Urinary bladder (tissue), 4 donors: ENCODE data around the gene HEXIM1. TPM values are rescaled to one million over a fixed set of nuclear protein-coding genes. Genes with fewer than 3 reads are reported as not detected.

Experiments
- DNase-seq: peaks from one replicate; pipeline ENCODE4 v3.0.0-alpha.2; 2015; ENCODE audit errors: extremely low spot score
- H3K27ac ChIP-seq: one replicate; pipeline ENCODE4 v1.5.1; 2013; ENCODE audit warnings: low read depth, mild to moderate bottlenecking, moderate library complexity
- H3K36me3 ChIP-seq: one replicate; pipeline ENCODE4 v1.6.1; 2013; ENCODE audit warnings: mild to moderate bottlenecking, moderate library complexity; ENCODE audit not compliant: insufficient read depth
- H3K4me1 ChIP-seq: one replicate; pipeline ENCODE4 v1.6.1; 2013; ENCODE audit warnings: mild to moderate bottlenecking, moderate library complexity; ENCODE audit not compliant: insufficient read depth
- H3K4me3 ChIP-seq: one replicate; pipeline ENCODE4 v1.5.1; 2013; ENCODE audit warnings: low read depth, low read length
- WGBS: extraction: QIAGEN DNeasy Blood & Tissue Kit; methylation state at CpG from one replicate; pipeline ENCODE4 v1.1.7; 2013; 5-methylcytosine and 5-hydroxymethylcytosine counted together
- polyA plus RNA-seq: library from polyadenylated mRNA; stranded (reverse); fragments of 200-250 nt; gene quantifications from one replicate; pipeline ENCODE4 v1.2.3, GENCODE V29; 2013
- total RNA-seq: library from RNA; depleted of rRNA; stranded (reverse); fragments of >200 nt; gene quantifications from one replicate; pipeline ENCODE4 v1.2.3, GENCODE V29; 2014
- donor health status: healthy with polysubstance abuse.
- donor health status: healthy.

Gene HEXIM1
- total and polyA plus RNA-seq, 2 donors = 19.2 to 22.0 TPM

DNA sequence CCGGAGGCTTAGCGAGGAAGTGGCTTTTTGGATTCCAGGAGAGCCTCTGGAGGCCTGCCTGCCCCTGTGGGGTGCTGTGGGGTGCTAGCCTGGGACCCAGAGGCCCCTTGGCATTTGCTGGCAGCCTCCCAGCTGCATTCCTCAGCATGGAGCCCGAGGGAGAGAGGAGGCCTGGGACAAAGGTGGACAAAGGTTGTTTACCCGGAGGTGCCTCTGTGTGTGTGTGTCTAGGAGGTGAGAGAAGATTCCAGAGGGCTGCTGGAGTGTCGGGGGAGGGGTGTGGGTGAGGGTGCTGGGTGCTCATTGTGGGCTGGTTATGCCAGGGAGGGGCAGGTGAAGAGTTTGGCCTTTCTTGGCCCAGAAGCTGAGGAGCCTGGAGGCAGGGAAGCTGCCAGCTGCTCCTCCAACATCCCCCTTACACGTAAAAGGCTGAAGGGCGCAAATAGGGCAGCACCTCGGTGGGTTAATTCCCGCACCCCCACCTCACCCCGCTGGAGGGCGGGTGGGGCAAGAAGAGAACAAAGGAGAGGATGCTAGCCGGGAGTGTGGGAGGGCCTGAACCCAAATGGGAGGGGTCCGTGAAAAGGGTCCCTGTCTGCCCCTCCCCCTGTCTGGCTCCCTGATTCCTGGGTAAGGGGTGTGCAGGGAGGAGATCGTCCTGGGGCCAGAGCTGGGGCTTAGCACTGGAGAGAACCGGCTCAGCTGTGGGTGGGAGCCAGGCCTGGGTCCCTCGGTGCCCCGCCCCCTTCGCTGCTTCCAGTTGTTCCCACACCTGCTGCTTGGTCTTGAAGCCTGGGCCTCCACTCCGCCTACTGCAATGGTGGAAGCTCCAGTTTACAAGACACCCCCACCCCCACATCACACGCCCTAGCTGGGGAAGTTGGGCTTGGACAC lies 23.3 kb downstream of the HEXIM1 start:
- Histone ChIP-seq H3K36me3 (no peaks in the 10 kb centered on the region), H3K4me1 (no peaks in the 10 kb centered on the region), H3K27ac (peak overlapping the region; percentile 94), H3K4me3 (peak overlapping the region; percentile 20)
- no peak for DNase-seq
- WGBS = 24% methylated on average over 20 of the region's 20 CpGs

DNA sequence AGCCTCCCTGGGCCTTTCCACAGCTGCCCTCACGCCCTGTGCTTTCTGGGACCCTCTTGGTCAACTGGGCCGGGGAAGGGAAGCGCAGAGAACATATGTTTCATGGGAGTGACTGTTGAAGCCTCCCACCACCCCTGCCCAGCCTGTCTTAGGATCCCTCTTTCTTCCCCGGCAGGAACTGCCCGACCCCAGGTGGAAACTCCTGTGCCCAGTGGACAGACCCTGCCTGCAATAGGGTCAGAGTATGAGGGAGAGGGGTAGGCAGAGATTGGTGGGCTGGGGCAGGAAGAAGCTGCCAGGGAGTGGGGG lies 23.9 kb downstream of the HEXIM1 start:
- WGBS = 55% methylated on average over 5 of the region's 5 CpGs

GRCh38 chr17:45172541-45173286 lies 24.4 kb downstream of the HEXIM1 start:
- Histone ChIP-seq H3K4me1 (no peaks in the 10 kb centered on the region), H3K27ac (peak overlapping the region; percentile 94)
- 33% methylated on average over 10 of the region's 10 CpGs for WGBS

More for the DNA sequence above, 23.9 kb downstream of the HEXIM1 start:
- DNase-seq = no peak
- H3K4me3 ChIP-seq = no peak overlapping the region
- no peaks in the 10 kb centered on the region for H3K4me1 ChIP-seq
- peak overlapping the region; percentile 94 for H3K27ac ChIP-seq
- no peaks in the 10 kb centered on the region for H3K36me3 ChIP-seq

DNA sequence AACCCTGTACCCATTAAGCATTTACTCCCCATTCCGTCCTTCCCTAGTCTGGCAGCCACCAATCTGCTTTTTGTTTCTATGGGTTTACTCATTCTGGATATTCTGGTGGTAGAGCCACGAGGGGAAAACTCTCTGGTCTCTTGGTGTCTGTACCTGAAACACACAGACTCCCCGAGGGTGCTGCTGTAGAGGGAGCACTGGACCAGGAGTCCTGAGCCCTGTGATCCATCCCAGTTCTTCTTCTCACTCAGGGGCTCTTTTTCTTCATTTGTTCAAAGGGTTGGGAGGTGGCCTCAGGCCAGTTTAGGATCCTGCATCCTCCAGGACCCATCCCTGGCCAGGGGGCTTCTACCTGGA lies 27.5 kb downstream of the HEXIM1 start:
- 74% methylated on average over 3 of the region's 3 CpGs for WGBS
- no peak overlapping the region for H3K4me3 ChIP-seq
- no peaks in the 10 kb centered on the region for H3K4me1 ChIP-seq
- no peak overlapping the region for H3K27ac ChIP-seq
- DNase-seq = no peak
- H3K36me3 ChIP-seq = no peaks in the 10 kb centered on the region

More at GRCh38 chr17:45172541-45173286, 24.4 kb downstream of the HEXIM1 start:
- no peak for DNase-seq
- Histone ChIP-seq H3K4me3 (no peak overlapping the region), H3K36me3 (no peaks in the 10 kb centered on the region)

DNA sequence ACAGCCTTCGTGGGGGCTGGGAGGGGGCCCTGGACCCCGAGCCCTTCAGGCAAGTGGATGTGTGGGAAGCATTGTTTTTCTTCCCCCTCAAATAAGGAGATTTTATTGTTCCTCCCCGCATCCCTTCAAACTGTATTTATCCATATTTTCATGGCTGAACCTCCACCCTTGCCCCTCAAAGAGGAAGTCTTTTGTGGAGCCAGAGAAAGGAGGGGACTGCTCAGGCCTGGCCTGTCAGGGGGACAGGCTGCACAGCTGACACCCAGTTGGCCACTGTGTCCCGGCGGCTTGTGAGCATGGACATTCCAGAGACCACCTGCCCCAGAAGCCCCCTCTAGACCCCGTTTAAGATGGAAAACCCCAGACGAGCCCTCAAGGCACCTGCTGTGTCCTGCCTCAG lies 29.3 kb downstream of the HEXIM1 start:
- DNase-seq = no peak
- Histone ChIP-seq H3K4me1 (no peaks in the 10 kb centered on the region), H3K4me3 (no peak overlapping the region), H3K27ac (no peak overlapping the region), H3K36me3 (no peaks in the 10 kb centered on the region)
- 83% methylated on average over 7 of the region's 7 CpGs for WGBS

GRCh38 chr17:45184144-45184543 lies 35.9 kb downstream of the HEXIM1 start:
- 94% methylated on average over 5 of the region's 5 CpGs for WGBS
- Histone ChIP-seq H3K36me3 (no peaks in the 10 kb centered on the region), H3K27ac (no peak overlapping the region), H3K4me1 (no peaks in the 10 kb centered on the region), H3K4me3 (no peak overlapping the region)
- no peak for DNase-seq

- WGBS = 50% methylated on average over 7 of the region's 7 CpGs
Observed at GRCh38 chr17:45186801-45187354, 38.6 kb downstream of the HEXIM1 start.

GRCh38 chr17:45189009-45189408 lies 40.7 kb downstream of the HEXIM1 start:
- 78% methylated on average over 2 of the region's 2 CpGs for WGBS
- Histone ChIP-seq H3K36me3 (no peaks in the 10 kb centered on the region), H3K4me1 (no peaks in the 10 kb centered on the region), H3K4me3 (no peak overlapping the region), H3K27ac (no peak overlapping the region)
- no peak for DNase-seq

More at GRCh38 chr17:45186801-45187354, 38.6 kb downstream of the HEXIM1 start:
- no peak overlapping the region for H3K27ac ChIP-seq
- H3K36me3 ChIP-seq = no peaks in the 10 kb centered on the region
- no peak for DNase-seq
- H3K4me3 ChIP-seq = no peak overlapping the region
- no peaks in the 10 kb centered on the region for H3K4me1 ChIP-seq

DNA sequence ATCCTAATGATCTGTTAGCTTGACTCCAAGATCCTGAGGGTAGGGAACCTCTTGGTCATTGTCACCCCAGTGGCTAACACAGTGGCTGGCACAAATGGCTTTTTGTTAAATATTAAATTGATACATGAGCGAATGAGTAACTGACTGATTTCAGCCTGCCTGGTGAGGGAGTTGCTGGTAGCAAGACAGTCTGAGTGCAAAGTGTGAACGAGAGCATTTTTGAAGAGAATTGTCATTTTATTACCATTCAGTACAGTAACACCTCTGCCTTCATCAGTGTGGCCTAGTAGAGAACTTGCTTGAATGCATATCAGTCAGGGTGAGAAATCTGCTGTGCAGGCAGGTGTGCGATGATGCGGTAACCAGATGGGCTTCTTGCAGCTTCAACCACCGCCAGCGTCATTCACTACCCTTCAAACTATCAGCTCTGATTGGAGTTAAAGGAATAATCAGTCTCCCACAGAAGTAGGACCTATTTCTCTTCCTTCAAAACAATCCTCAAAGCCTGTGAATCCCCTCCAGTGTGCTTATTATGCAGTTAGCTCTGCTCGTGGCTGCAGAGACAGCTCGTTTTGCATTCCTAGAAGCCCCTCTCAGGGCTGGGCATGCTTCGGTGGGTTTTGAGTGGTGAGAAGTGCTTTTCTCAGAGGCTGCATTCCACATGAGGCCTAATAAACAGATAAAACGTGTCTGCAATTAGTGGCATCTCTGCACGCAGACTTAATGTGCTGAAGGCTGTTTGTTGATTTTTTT lies 42.4 kb downstream of the HEXIM1 start:
- no peak for DNase-seq
- Histone ChIP-seq H3K36me3 (no peaks in the 10 kb centered on the region), H3K4me1 (no peaks in the 10 kb centered on the region), H3K27ac (no peak overlapping the region), H3K4me3 (no peak overlapping the region)
- WGBS = 74% methylated on average over 11 of the region's 11 CpGs

- no peaks in the 10 kb centered on the region for H3K4me1 ChIP-seq
- H3K27ac ChIP-seq = no peak overlapping the region
- DNase-seq = no peak
- no peak overlapping the region for H3K4me3 ChIP-seq
- H3K36me3 ChIP-seq = no peaks in the 10 kb centered on the region
Observed at GRCh38 chr17:45195424-45195823, 47.1 kb downstream of the HEXIM1 start.

DNA sequence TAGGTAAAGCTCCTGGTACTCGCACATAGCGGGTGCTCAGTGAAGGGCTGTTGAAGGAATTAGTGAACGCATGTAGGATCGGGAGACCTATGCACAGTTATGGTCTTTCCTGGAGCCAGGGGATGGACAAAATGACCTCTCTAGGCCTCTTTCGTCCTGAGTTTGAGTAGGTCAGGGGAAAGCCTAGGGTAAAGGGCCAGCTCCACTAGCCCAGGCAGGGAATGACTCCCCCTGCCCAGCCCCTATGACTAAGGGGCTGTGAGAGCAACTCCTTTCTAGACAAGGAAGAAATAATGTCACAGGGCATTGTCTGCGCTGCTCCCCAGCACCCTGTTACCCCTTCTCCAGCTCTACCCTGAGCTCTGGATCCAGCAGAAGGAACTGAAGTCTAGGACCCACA lies 48.8 kb downstream of the HEXIM1 start:
- WGBS = 75% methylated on average over 6 of the region's 6 CpGs
- H3K27ac ChIP-seq = no peak overlapping the region
- no peaks in the 10 kb centered on the region for H3K36me3 ChIP-seq
- no peak for DNase-seq
- no peak overlapping the region for H3K4me3 ChIP-seq
- peaks cover 2% of the 10 kb centered on the region for H3K4me1 ChIP-seq

- Histone ChIP-seq H3K4me3 (no peak overlapping the region), H3K27ac (peak overlapping the region; percentile 35), H3K36me3 (no peaks in the 10 kb centered on the region), H3K4me1 (peaks cover 2% of the 10 kb centered on the region)
- 3% methylated on average over 16 of the region's 16 CpGs for WGBS
- peak; percentile 46 for DNase-seq
Observed at GRCh38 chr17:45197555-45198334, 49.5 kb downstream of the HEXIM1 start.

GRCh38 chr17:45200701-45201100 lies 52.4 kb downstream of the HEXIM1 start:
- H3K4me1 ChIP-seq = peaks cover 2% of the 10 kb centered on the region
- no peak overlapping the region for H3K4me3 ChIP-seq
- no peak overlapping the region for H3K27ac ChIP-seq
- no peaks in the 10 kb centered on the region for H3K36me3 ChIP-seq
- WGBS = 73% methylated on average over 9 of the region's 9 CpGs
- DNase-seq = no peak
